Upper lobe of left lung (tissue), 4 donors: ENCODE data around the gene JMJD6.

Experiments
- EP300 ChIP-seq, 4 donors: sonication (generic); formaldehyde crosslinking; IDR thresholded peaks; one replicate each; pipeline ENCODE4 v1.5.1; 2017; ENCODE audit warnings: antibody characterized with exemption in 4 of 4, control low read depth in 2 of 4
- POLR2A ChIP-seq, 4 donors: fragments of 450-650 bp; IDR thresholded peaks; one replicate each; pipeline ENCODE4 v1.5.1; 2016 to 2017; ENCODE audit warnings: antibody characterized with exemption in 4 of 4, mild to moderate bottlenecking in 2 of 4
- TF ChIP-seq, protein P1 (sequence below), 6 experiments: fragments of 450-650 bp in 4 of 6; fragments of 200-600 bp in 2 of 6; sonication (generic) in 2 of 6; IDR thresholded peaks; one replicate each; pipeline ENCODE4 v1.5.1; 2016 to 2019; ENCODE audit warnings: antibody characterized with exemption in 6 of 6

DNA sequence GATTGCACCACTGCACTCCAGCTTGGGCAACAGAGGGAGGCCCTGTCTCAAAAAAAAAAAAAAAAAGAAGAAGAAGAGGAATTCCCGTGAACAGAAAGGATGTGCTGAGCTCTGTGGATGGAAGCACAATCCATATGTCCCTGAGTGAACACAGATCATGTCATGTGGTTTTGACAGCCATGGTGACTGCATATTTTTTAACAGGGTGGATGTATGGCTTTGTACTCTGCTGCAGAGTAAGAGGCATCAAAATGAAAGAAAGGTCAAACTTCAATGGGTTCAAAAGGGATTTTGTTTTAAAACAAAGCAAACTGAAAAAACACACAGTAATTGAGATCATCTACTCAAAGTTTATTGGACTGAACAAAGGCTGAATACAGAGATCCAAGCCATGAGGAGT lies 47.2 kb downstream of the JMJD6 start:
- TF ChIP-seq, protein P1, sequence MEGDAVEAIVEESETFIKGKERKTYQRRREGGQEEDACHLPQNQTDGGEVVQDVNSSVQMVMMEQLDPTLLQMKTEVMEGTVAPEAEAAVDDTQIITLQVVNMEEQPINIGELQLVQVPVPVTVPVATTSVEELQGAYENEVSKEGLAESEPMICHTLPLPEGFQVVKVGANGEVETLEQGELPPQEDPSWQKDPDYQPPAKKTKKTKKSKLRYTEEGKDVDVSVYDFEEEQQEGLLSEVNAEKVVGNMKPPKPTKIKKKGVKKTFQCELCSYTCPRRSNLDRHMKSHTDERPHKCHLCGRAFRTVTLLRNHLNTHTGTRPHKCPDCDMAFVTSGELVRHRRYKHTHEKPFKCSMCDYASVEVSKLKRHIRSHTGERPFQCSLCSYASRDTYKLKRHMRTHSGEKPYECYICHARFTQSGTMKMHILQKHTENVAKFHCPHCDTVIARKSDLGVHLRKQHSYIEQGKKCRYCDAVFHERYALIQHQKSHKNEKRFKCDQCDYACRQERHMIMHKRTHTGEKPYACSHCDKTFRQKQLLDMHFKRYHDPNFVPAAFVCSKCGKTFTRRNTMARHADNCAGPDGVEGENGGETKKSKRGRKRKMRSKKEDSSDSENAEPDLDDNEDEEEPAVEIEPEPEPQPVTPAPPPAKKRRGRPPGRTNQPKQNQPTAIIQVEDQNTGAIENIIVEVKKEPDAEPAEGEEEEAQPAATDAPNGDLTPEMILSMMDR (IDR thresholded peaks at IDR 0.05): no peak
- TF ChIP-seq EP300 (IDR thresholded peaks at IDR 0.05): no peak
- no peak for TF ChIP-seq POLR2A (IDR thresholded peaks at IDR 0.05)
